Heart left ventricle (tissue), 13 donors: Measurements from ENCODE around the gene DNAJC18.

ENCODE experiments used
- POLR2A ChIP-seq, 2 donors: fragments of 450-650 bp; IDR thresholded peaks; one replicate each; pipeline ENCODE4 v1.6.1; 2017; ENCODE audit warnings: antibody characterized with exemption in 2 of 2, mild to moderate bottlenecking in 2 of 2, moderate library complexity in 2 of 2
- TF ChIP-seq, protein P1 (sequence below), 12 donors: fragments of 200-600 bp; sonication (generic) in 4 of 12; IDR thresholded peaks; one replicate each; pipeline versions ENCODE4 v1.5.0 to v1.8.0; 2018 to 2022; ENCODE audit warnings: antibody characterized with exemption in 12 of 12, mild to moderate bottlenecking in 5 of 12
- donor health status: ischemic (EF 13 %, LVEDD 7.1; RV severe dilation, severe dysfunction).
- donor health status: DM: no; HTN: yes; CAD: no.
- donor health status: DM: no; HTN: no; CAD: no.
- donor health status: ischemic (EF 25% LVEDD 6.9; RV normal size, moderate dysfunction).
- donor health status: ischemic (EF 25% LVEDD 5.7; RV mildly dilated, moderate dysfunction).
- donor health status: ischemic (EF 35%, LVEDD 5.7; RV mildly dilated, moderate dysfunction).
- donor health status: nonischemic (EF 11% LVEDD 7.7; RV severe dilation, severe dysfunction).
- donor health status: DM: yes; HTN: yes; CAD: no.
- donor health status: PGD.
- donor health status: ischemic (EF 29% LVEDD 5.4; RV normal size, mild dysfunction).
- donor health status: nonischemic (EF 23%, LVEDD 6.1; RV moderate dilation, normal function).

DNA sequence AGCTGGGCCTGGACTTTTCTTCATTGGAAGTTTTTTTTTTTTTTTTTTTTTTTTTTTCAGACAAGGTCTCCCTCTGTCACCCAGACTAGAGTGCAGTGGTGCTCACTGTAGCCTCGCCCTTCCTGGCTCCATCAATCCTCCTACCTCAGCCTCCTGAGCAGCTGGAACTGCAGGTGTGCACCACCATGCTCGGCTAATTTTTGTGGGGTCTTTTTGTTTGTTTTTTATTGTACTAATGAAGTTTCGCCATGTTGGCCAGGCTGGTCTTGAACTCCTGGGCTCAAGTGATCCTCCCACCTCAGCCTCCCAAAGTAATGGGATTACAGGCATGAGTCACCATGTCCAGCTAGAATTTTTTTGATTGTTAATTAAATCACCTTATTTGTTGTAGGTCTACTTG lies 3.6 kb downstream of the DNAJC18 start:
- TF ChIP-seq, protein P1, sequence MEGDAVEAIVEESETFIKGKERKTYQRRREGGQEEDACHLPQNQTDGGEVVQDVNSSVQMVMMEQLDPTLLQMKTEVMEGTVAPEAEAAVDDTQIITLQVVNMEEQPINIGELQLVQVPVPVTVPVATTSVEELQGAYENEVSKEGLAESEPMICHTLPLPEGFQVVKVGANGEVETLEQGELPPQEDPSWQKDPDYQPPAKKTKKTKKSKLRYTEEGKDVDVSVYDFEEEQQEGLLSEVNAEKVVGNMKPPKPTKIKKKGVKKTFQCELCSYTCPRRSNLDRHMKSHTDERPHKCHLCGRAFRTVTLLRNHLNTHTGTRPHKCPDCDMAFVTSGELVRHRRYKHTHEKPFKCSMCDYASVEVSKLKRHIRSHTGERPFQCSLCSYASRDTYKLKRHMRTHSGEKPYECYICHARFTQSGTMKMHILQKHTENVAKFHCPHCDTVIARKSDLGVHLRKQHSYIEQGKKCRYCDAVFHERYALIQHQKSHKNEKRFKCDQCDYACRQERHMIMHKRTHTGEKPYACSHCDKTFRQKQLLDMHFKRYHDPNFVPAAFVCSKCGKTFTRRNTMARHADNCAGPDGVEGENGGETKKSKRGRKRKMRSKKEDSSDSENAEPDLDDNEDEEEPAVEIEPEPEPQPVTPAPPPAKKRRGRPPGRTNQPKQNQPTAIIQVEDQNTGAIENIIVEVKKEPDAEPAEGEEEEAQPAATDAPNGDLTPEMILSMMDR (IDR thresholded peaks at IDR 0.05), result no peak
- no peak for TF ChIP-seq POLR2A (IDR thresholded peaks at IDR 0.05)
